Measurements from ENCODE around the gene RGP1.

The RGP1 gene

DNA sequence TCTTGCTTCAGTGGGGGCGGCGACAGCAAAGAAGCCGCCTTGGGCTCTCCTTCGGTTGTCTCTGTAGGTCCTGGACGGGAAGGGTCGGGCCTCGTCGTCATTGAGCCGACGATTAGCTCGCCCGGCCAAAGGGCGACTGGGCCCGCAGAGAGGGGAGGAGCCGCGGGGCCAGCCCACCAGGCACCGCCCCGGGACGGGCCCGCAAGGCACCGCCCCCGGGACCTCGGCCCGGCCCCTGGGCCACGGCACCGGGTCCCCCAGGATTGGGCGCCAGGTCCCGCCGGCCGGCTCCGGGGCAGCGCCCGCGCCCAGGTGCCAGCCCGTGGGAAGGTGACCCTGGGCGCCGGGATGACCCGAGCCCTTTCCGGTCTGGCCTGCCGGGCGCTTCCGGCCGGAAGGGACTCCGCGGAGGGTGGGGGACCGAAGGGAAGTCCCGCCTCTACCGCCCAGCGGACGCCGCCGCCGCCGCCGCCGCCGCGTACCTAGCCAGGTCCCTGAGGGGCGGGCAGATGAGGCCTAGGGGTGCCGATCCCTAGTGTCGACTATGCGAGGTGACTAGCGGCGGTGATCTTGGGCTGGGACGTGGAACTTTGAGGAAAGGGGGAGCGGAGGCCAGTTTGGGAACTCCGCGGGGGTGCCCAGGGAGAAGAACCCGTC is at the start of gene RGP1, which contains the start of gene GBA2:
TSS of gene RGP1 (plus strand) at position 430 of the 657 bp plus-strand sequence. CDS start 469 bp downstream, outside the sequence.
TSS of gene GBA2 (minus strand) at position 371 of the 657 bp plus-strand sequence. CDS start 524 bp downstream, outside the sequence.
- peak within 1 kb of the TSS; percentile 88 for H3K27ac Mint-ChIP-seq
- no peaks in the 10 kb centered on the region for H3K9me3 Mint-ChIP-seq
- H3K4me1 Mint-ChIP-seq (ENCODE audit: low read depth) = peaks cover 36% of the 10 kb centered on the region
- peak within 1 kb of the TSS; percentile 95 for H3K4me3 Mint-ChIP-seq
- H3K27me3 Mint-ChIP-seq (ENCODE audit: low read depth) = no peaks in the 10 kb centered on the region
- DNase-seq (ENCODE audit: low spot score) = peak; percentile 76
- H3K36me3 Mint-ChIP-seq (ENCODE audit: low read depth) = peaks cover 37% of the 10 kb centered on the region

GRCh38 chr9:35700031-35700430 is 49.1 kb upstream of the RGP1 start:
- peaks cover 43% of the 10 kb centered on the region for H3K36me3 Mint-ChIP-seq (ENCODE audit: low read depth)
- H3K4me1 Mint-ChIP-seq (ENCODE audit: low read depth) = no peaks in the 10 kb centered on the region

GRCh38 chr9:35700942-35701341 is 48.1 kb upstream of the RGP1 start:
- H3K4me1 Mint-ChIP-seq (ENCODE audit: low read depth) = no peaks in the 10 kb centered on the region
- H3K36me3 Mint-ChIP-seq (ENCODE audit: low read depth) = peaks cover 48% of the 10 kb centered on the region
- H3K27me3 Mint-ChIP-seq (ENCODE audit: low read depth) = no peaks in the 10 kb centered on the region
- DNase-seq (ENCODE audit: low spot score) = no peak
- no peak overlapping the region for H3K4me3 Mint-ChIP-seq
- H3K9me3 Mint-ChIP-seq = no peaks in the 10 kb centered on the region
- no peak overlapping the region for H3K27ac Mint-ChIP-seq

More at GRCh38 chr9:35700031-35700430, 49.1 kb upstream of the RGP1 start:
- H3K27ac Mint-ChIP-seq = no peak overlapping the region
- no peak overlapping the region for H3K4me3 Mint-ChIP-seq
- no peaks in the 10 kb centered on the region for H3K9me3 Mint-ChIP-seq
- no peak for DNase-seq (ENCODE audit: low spot score)
- H3K27me3 Mint-ChIP-seq (ENCODE audit: low read depth) = no peaks in the 10 kb centered on the region

GRCh38 chr9:35702696-35703095 is 46.4 kb upstream of the RGP1 start:
- Mint-ChIP-seq H3K9me3 (no peaks in the 10 kb centered on the region), H3K4me1 (ENCODE audit: low read depth) (no peaks in the 10 kb centered on the region), H3K27me3 (ENCODE audit: low read depth) (no peaks in the 10 kb centered on the region), H3K36me3 (ENCODE audit: low read depth) (peaks cover 45% of the 10 kb centered on the region), H3K4me3 (no peak overlapping the region), H3K27ac (no peak overlapping the region)
- DNase-seq (ENCODE audit: low spot score) = no peak

- no peak for DNase-seq (ENCODE audit: low spot score)
- no peaks in the 10 kb centered on the region for H3K4me1 Mint-ChIP-seq (ENCODE audit: low read depth)
- no peaks in the 10 kb centered on the region for H3K9me3 Mint-ChIP-seq
- no peak overlapping the region for H3K27ac Mint-ChIP-seq
- peaks cover 55% of the 10 kb centered on the region for H3K36me3 Mint-ChIP-seq (ENCODE audit: low read depth)
- H3K4me3 Mint-ChIP-seq = no peak overlapping the region
- H3K27me3 Mint-ChIP-seq (ENCODE audit: low read depth) = no peaks in the 10 kb centered on the region
These were observed 45.0 kb upstream of the RGP1 start for GRCh38 chr9:35703906-35704672.

DNA sequence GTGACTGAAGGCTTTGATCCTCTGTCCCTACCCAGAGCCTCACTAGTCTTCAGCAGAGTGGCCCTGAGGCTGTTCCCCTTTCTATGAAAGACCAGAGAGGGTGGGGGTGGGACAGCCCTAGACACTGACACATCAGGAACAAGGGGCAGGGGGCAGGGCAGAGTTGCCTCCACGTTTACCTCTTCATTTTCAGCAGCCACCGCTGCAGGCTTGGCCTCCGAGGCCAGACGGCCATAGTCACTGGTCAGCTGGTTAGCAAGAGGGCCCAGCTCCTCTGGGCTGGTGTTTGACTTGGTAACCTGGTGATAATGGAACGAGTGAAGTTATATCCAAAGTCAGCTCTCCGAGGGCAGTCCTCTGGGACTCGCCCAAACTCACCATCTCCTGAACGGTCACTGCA is 43.7 kb upstream of the RGP1 start:
- Mint-ChIP-seq H3K4me1 (ENCODE audit: low read depth) (no peaks in the 10 kb centered on the region), H3K27me3 (ENCODE audit: low read depth) (no peaks in the 10 kb centered on the region), H3K9me3 (no peaks in the 10 kb centered on the region), H3K4me3 (no peak overlapping the region), H3K27ac (no peak overlapping the region), H3K36me3 (ENCODE audit: low read depth) (peaks cover 61% of the 10 kb centered on the region)
- DNase-seq (ENCODE audit: low spot score) = no peak

DNA sequence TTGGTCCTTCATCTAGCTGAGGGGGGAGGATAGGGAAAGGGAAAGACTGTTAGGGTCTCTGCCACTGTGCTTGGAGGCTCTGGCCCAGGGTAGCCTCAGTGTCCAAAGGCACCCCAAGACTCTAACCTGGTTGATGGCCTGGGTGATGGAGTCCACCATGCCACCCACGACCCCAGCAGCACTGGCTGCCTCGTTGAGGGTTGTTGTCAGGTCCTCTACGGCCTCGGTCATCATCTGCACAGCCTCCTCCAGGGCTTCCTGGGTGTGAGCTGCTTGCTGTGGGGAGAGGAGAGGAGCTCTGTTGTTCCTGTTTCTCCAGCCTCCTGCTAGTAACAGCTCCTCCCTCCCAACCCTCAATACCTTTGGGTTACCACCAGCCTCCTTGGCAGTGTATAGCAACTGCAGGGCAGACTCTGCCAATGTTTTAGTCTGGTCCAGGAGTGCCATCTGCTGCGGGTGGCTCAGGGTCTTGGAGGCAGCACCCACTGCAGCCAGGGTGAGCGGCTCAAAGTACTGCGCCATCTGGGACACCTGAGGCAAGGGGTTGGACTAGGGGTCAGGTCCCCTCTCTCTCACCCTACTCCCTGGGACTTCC is 43.2 kb upstream of the RGP1 start:
- no peak overlapping the region for H3K27ac Mint-ChIP-seq
- H3K9me3 Mint-ChIP-seq = no peaks in the 10 kb centered on the region
- H3K4me1 Mint-ChIP-seq (ENCODE audit: low read depth) = no peaks in the 10 kb centered on the region
- DNase-seq (ENCODE audit: low spot score) = no peak
- no peak overlapping the region for H3K4me3 Mint-ChIP-seq
- H3K36me3 Mint-ChIP-seq (ENCODE audit: low read depth) = peaks cover 67% of the 10 kb centered on the region
- H3K27me3 Mint-ChIP-seq (ENCODE audit: low read depth) = no peaks in the 10 kb centered on the region

DNA sequence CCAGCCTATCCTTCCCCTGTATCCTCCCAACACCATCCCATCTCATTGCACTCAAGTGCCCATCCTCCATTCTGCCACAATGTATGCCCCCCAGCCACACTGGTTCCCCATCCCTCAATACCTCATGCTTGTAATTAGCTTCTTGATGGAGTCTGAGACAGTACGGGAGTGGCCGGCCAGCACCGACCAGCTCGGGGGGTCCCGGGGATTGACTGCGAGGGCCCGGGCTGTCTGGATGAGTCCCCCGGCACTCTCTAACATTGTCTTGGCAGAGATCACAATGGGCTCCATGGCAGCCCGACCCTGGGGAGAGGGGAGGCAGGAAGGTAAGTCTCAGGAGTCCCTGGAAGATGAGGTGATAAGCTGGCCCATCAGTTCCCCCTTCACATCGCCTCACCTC is 42.1 kb upstream of the RGP1 start:
- Mint-ChIP-seq H3K27me3 (ENCODE audit: low read depth) (no peaks in the 10 kb centered on the region), H3K27ac (no peak overlapping the region), H3K36me3 (ENCODE audit: low read depth) (peaks cover 77% of the 10 kb centered on the region), H3K9me3 (no peaks in the 10 kb centered on the region), H3K4me1 (ENCODE audit: low read depth) (no peaks in the 10 kb centered on the region), H3K4me3 (no peak overlapping the region)
- DNase-seq (ENCODE audit: low spot score) = no peak

GRCh38 chr9:35708146-35708545 is 40.9 kb upstream of the RGP1 start:
- H3K27me3 Mint-ChIP-seq (ENCODE audit: low read depth) = no peaks in the 10 kb centered on the region
- no peaks in the 10 kb centered on the region for H3K9me3 Mint-ChIP-seq
- peaks cover 83% of the 10 kb centered on the region for H3K36me3 Mint-ChIP-seq (ENCODE audit: low read depth)
- DNase-seq (ENCODE audit: low spot score) = no peak
- H3K4me1 Mint-ChIP-seq (ENCODE audit: low read depth) = no peaks in the 10 kb centered on the region
- no peak overlapping the region for H3K4me3 Mint-ChIP-seq
- no peak overlapping the region for H3K27ac Mint-ChIP-seq

GRCh38 chr9:35710818-35711500 is 38.1 kb upstream of the RGP1 start:
- Mint-ChIP-seq H3K27ac (no peak overlapping the region), H3K27me3 (ENCODE audit: low read depth) (no peaks in the 10 kb centered on the region), H3K4me1 (ENCODE audit: low read depth) (peaks cover 2% of the 10 kb centered on the region), H3K4me3 (no peak overlapping the region), H3K36me3 (ENCODE audit: low read depth) (peaks cover 88% of the 10 kb centered on the region), H3K9me3 (no peaks in the 10 kb centered on the region)
- no peak for DNase-seq (ENCODE audit: low spot score)

GRCh38 chr9:35711501-35712428 is 37.3 kb upstream of the RGP1 start:
- Mint-ChIP-seq H3K9me3 (no peaks in the 10 kb centered on the region), H3K27ac (no peak overlapping the region), H3K27me3 (ENCODE audit: low read depth) (no peaks in the 10 kb centered on the region), H3K4me1 (ENCODE audit: low read depth) (peaks cover 2% of the 10 kb centered on the region), H3K4me3 (no peak overlapping the region), H3K36me3 (ENCODE audit: low read depth) (peaks cover 91% of the 10 kb centered on the region)
- DNase-seq (ENCODE audit: low spot score) = no peak

DNA sequence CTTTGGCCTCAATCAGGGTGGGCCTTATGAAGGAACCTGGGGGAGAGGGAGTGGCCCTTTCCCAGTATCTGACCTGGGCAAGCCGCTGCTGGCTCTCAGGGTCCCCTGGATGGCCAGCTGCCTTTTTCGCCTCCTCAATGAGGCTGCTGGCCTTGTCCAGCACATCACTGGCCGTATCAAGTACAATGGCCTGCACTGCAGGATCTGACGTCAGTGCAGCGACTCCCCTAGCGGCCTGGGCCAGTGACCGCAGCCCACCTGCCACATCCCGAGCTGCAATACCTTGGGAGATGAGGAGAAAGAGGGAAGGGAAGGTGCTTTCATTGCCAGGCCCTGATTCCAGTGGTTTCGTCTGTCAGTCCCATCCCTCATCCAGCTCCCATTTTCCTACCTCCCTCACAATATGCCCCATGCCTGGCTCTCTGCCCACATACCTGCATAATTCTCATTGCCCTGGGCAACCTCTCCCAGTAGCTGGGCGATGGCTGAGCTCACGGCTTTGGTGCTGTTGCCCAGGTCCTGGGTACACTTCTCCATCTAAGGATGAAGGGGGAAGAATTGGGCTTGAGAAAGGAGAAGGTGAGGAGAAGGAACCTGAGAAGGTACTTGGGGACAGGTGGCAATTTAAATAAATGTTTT is 36.2 kb upstream of the RGP1 start:
- H3K36me3 Mint-ChIP-seq (ENCODE audit: low read depth) = peaks cover 91% of the 10 kb centered on the region
- peaks cover 2% of the 10 kb centered on the region for H3K4me1 Mint-ChIP-seq (ENCODE audit: low read depth)
- H3K9me3 Mint-ChIP-seq = no peaks in the 10 kb centered on the region
- no peak for DNase-seq (ENCODE audit: low spot score)
- H3K4me3 Mint-ChIP-seq = no peak overlapping the region
- no peaks in the 10 kb centered on the region for H3K27me3 Mint-ChIP-seq (ENCODE audit: low read depth)
- H3K27ac Mint-ChIP-seq = no peak overlapping the region

- H3K27ac Mint-ChIP-seq = no peak overlapping the region
- H3K36me3 Mint-ChIP-seq (ENCODE audit: low read depth) = peaks cover 91% of the 10 kb centered on the region
- no peaks in the 10 kb centered on the region for H3K27me3 Mint-ChIP-seq (ENCODE audit: low read depth)
- H3K4me1 Mint-ChIP-seq (ENCODE audit: low read depth) = peaks cover 2% of the 10 kb centered on the region
- H3K4me3 Mint-ChIP-seq = no peak overlapping the region
- H3K9me3 Mint-ChIP-seq = no peaks in the 10 kb centered on the region
- no peak for DNase-seq (ENCODE audit: low spot score)
These were observed 35.5 kb upstream of the RGP1 start for GRCh38 chr9:35713578-35713977.
